ENCODE data around the gene RWDD3. TPM values are rescaled to one million over a fixed set of nuclear protein-coding genes. Genes with fewer than 3 reads are reported as not detected.

Gene RWDD3
- total and polyA plus RNA-seq, 2 donors from 2014 or later = 18.0 to 19.7 TPM

- no peaks in the 10 kb centered on the region for H3K36me3 ChIP-seq (ENCODE audit: control insufficient read depth in 2 of 3, insufficient read depth in 3 of 3, low read length in 3 of 3)
- no peak for FAIRE-seq
- H3K4me1 ChIP-seq (ENCODE audit: control insufficient read depth in 2 of 3, insufficient read depth in 2 of 3, low read depth in 1 of 3, low read length in 3 of 3) = no peaks in the 10 kb centered on the region
- DNase-seq = no peak
- no peaks in the 10 kb centered on the region for H3K9me3 ChIP-seq (ENCODE audit: control insufficient read depth in 2 of 3, insufficient read depth in 1 of 3, low read length in 3 of 3)
- no peak overlapping the region for H3K9ac ChIP-seq (ENCODE audit: low read length in 3 of 3)
- H3K27ac ChIP-seq (ENCODE audit: low read depth in 2 of 2, low read length in 2 of 2) = no peak overlapping the region
- H3K27me3 ChIP-seq (ENCODE audit: control insufficient read depth, insufficient read depth, low read length) = no peaks in the 10 kb centered on the region
- intact Hi-C loops (cut with DNase I) = no loop called here
- TF ChIP-seq, protein P1, sequence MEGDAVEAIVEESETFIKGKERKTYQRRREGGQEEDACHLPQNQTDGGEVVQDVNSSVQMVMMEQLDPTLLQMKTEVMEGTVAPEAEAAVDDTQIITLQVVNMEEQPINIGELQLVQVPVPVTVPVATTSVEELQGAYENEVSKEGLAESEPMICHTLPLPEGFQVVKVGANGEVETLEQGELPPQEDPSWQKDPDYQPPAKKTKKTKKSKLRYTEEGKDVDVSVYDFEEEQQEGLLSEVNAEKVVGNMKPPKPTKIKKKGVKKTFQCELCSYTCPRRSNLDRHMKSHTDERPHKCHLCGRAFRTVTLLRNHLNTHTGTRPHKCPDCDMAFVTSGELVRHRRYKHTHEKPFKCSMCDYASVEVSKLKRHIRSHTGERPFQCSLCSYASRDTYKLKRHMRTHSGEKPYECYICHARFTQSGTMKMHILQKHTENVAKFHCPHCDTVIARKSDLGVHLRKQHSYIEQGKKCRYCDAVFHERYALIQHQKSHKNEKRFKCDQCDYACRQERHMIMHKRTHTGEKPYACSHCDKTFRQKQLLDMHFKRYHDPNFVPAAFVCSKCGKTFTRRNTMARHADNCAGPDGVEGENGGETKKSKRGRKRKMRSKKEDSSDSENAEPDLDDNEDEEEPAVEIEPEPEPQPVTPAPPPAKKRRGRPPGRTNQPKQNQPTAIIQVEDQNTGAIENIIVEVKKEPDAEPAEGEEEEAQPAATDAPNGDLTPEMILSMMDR (IDR thresholded peaks at IDR 0.05; ENCODE audit: borderline replicate concordance, extremely low read depth, insufficient read depth) = no peak
- H3K4me3 ChIP-seq (ENCODE audit: low read length in 3 of 3) = no peak overlapping the region
Measured at GRCh38 chr1:95195046-95195445, 39.0 kb upstream of the RWDD3 start.

DNA sequence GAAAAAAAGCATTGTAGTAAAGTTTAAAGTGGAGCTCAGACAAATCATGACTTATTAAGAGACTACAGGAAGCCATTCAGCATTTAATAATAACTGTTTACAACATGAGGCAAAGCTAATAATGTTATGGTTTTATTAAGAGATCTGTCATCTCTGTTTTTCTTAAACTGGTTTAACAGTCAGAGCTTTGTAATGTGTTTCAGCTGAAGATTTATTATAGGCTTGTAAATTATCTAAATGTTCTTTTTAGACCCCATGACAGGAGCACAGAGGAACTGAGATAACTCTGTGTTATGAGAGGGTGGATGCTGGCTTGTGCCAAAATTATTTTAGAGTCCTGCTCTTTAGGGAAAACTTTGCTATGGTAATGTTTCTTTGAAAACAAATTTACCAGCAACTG lies 38.0 kb upstream of the RWDD3 start:
- no peaks in the 10 kb centered on the region for H3K4me1 ChIP-seq (ENCODE audit: control insufficient read depth in 2 of 3, insufficient read depth in 2 of 3, low read depth in 1 of 3, low read length in 3 of 3)
- no peaks in the 10 kb centered on the region for H3K36me3 ChIP-seq (ENCODE audit: control insufficient read depth in 2 of 3, insufficient read depth in 3 of 3, low read length in 3 of 3)
- intact Hi-C loops (cut with DNase I) = no loop called here
- FAIRE-seq (no peak), DNase-seq (peak in 2 of 5 donors; percentile 32 to 65)
- H3K27ac ChIP-seq (ENCODE audit: low read depth in 2 of 2, low read length in 2 of 2) = no peak overlapping the region
- H3K27me3 ChIP-seq (ENCODE audit: control insufficient read depth, insufficient read depth, low read length) = no peaks in the 10 kb centered on the region
- no peak overlapping the region for H3K4me3 ChIP-seq (ENCODE audit: low read length in 3 of 3)
- H3K9ac ChIP-seq (ENCODE audit: low read length in 3 of 3) = no peak overlapping the region
- TF ChIP-seq, protein P1 (IDR thresholded peaks at IDR 0.05; ENCODE audit: borderline replicate concordance, extremely low read depth, insufficient read depth) = no peak
- no peaks in the 10 kb centered on the region for H3K9me3 ChIP-seq (ENCODE audit: control insufficient read depth in 2 of 3, insufficient read depth in 1 of 3, low read length in 3 of 3)

- Histone ChIP-seq H3K4me3 (ENCODE audit: low read length in 3 of 3) (no peak overlapping the region), H3K9ac (ENCODE audit: low read length in 3 of 3) (no peak overlapping the region), H3K36me3 (ENCODE audit: control insufficient read depth in 2 of 3, insufficient read depth in 3 of 3, low read length in 3 of 3) (no peaks in the 10 kb centered on the region), H3K4me1 (ENCODE audit: control insufficient read depth in 2 of 3, insufficient read depth in 2 of 3, low read depth in 1 of 3, low read length in 3 of 3) (no peaks in the 10 kb centered on the region), H3K9me3 (ENCODE audit: control insufficient read depth in 2 of 3, insufficient read depth in 1 of 3, low read length in 3 of 3) (no peaks in the 10 kb centered on the region), H3K27ac (ENCODE audit: low read depth in 2 of 2, low read length in 2 of 2) (no peak overlapping the region), H3K27me3 (ENCODE audit: control insufficient read depth, insufficient read depth, low read length) (no peaks in the 10 kb centered on the region)
- DNase-seq = peak in 1 of 5 donors; percentile 32
- intact Hi-C loops (cut with DNase I) = no loop called here
- TF ChIP-seq, protein P1 (IDR thresholded peaks at IDR 0.05; ENCODE audit: borderline replicate concordance, extremely low read depth, insufficient read depth) = no peak
- no peak for FAIRE-seq
Measured at GRCh38 chr1:95197616-95198252, 36.3 kb upstream of the RWDD3 start.

DNA sequence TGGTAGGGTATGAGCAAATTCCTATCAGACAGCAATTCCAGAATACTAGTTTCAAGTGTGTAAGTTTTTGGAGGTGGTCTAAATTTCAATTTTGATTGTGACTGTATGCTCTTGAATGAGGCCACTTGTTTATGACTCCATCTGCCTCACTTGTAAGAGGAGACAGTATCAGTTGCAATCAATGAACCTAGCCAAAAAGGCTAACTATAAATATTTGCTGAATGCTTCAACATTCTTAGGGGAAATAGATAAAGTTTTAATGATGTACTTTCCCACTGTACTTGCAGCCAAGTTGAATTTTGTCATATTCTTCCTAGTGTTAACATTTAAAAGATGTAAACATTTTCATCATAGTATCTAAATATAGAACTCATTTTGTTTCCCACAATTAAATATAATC lies 32.1 kb upstream of the RWDD3 start:
- no peak for DNase-seq
- TF ChIP-seq, protein P1 (IDR thresholded peaks at IDR 0.05; ENCODE audit: borderline replicate concordance, extremely low read depth, insufficient read depth) = no peak
- H3K27me3 ChIP-seq (ENCODE audit: control insufficient read depth, insufficient read depth, low read length) = no peaks in the 10 kb centered on the region
- no peak overlapping the region for H3K9ac ChIP-seq (ENCODE audit: low read length in 3 of 3)
- H3K27ac ChIP-seq (ENCODE audit: low read depth in 2 of 2, low read length in 2 of 2) = no peak overlapping the region
- FAIRE-seq = no peak
- H3K4me3 ChIP-seq (ENCODE audit: low read length in 3 of 3) = no peak overlapping the region
- no peaks in the 10 kb centered on the region for H3K9me3 ChIP-seq (ENCODE audit: control insufficient read depth in 2 of 3, insufficient read depth in 1 of 3, low read length in 3 of 3)
- intact Hi-C loops (cut with DNase I) = no loop called here
- H3K4me1 ChIP-seq (ENCODE audit: control insufficient read depth in 2 of 3, insufficient read depth in 2 of 3, low read depth in 1 of 3, low read length in 3 of 3) = no peaks in the 10 kb centered on the region
- no peaks in the 10 kb centered on the region for H3K36me3 ChIP-seq (ENCODE audit: control insufficient read depth in 2 of 3, insufficient read depth in 3 of 3, low read length in 3 of 3)

Data from kidney (tissue), 14 donors.